ENCODE measurements around the gene GOLGA6C. TPM values are rescaled to one million over a fixed set of nuclear protein-coding genes. Genes with fewer than 3 reads are reported as not detected.
A peak's percentile ranks its signal among the peaks of the same experiment; 100 is the strongest.
"Not testable (repeated sequence)": the region's sequence is repeated elsewhere in the genome, so short reads cannot be mapped to it uniquely, and the experiment has no call there.

The GOLGA6C gene
- total and polyA plus RNA-seq, 8 donors: not detected

GRCh38 chr15:75259873-75260272, 1.7 kb downstream of the GOLGA6C start:
- no CpG with 5 or more reads among the region's 3 CpGs for WGBS, 5 donors
- H3K36me3 ChIP-seq; H3K4me3 ChIP-seq; H3K27ac ChIP-seq; H3K27me3 ChIP-seq; H3K9me3 ChIP-seq; intact Hi-C loops (cut with DNase I; ENCODE audit: low total_unique reads); H3K4me1 ChIP-seq; DNase-seq: not testable (repeated sequence)

DNA sequence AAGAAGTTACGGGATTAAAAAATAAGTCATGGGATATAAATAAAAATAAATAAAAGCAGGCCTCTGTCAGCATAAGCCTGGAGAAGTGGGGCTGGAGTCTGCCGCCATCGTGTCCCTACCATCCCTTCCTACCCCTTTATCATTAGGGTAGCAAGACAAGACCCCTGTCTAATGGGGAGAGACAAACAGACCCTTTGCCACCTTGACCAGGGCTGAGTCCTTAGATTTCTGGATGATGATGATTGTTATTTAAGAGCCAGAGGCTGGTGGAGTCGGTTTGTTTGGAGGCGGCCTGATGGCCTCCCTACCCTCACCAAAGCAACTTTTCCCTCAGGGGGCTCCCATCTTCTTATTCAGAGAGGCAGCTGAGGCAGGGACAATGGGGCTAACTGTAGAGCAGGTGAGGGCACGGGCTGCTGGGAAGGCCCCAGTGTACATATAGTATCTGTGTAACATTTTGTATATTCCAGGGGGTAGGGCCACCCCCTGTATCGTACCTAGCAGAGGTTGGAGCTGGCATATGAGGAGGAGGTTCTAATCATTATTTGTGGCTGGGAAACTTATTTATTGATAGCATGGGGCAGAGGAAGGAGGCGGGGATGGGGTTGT, 15.7 kb downstream of the GOLGA6C start:
- not testable (repeated sequence) for DNase-seq, H3K36me3 ChIP-seq
- 88 to 100% (median 91%) methylated on average over 1 to 3 of the region's 8 CpGs for WGBS, 5 donors

DNA sequence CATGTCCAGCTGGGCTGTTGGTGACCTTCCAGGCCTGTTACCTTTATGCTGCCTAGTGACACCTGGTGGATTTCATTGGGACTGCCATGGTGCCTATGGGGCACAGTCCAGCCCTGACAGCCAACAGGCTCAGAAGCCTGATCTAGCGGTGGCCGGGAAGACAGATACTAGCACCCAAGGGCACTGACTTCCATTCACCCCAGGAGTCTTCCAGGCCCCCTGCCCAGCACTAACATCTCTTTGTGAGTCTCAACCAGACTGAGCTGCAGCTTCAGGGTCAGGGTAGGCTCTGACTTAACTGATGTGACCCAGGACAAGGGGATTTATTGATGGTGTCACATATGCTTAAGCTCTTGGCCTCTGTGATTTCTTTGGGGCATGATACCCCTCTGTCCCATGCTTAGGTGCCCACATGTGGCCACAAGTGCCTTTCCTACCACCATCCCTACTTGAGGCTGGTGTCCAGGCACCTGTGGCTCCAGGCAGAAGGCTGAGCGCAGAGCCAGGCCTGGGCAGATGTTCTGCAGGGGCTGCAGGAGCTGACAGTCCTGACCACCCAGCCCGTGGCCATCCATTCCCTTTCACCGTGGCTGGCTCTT, 16.5 kb downstream of the GOLGA6C start:
- H3K4me3 ChIP-seq, H3K4me1 ChIP-seq, H3K27me3 ChIP-seq, H3K9me3 ChIP-seq, H3K36me3 ChIP-seq, H3K27ac ChIP-seq: not testable (repeated sequence)
- intact Hi-C loops (cut with DNase I; ENCODE audit: low total_unique reads): loop anchor here (10.0 kb wide), 1 partner anchor 950 kb away; no protein-coding TSS in a partner anchor
- 30 to 56% (median 49%) methylated on average over 2 to 5 of the region's 5 CpGs for WGBS, 5 donors
- peak in 1 of 2 donors; percentile 95 for DNase-seq
- TF ChIP-seq, protein P1, sequence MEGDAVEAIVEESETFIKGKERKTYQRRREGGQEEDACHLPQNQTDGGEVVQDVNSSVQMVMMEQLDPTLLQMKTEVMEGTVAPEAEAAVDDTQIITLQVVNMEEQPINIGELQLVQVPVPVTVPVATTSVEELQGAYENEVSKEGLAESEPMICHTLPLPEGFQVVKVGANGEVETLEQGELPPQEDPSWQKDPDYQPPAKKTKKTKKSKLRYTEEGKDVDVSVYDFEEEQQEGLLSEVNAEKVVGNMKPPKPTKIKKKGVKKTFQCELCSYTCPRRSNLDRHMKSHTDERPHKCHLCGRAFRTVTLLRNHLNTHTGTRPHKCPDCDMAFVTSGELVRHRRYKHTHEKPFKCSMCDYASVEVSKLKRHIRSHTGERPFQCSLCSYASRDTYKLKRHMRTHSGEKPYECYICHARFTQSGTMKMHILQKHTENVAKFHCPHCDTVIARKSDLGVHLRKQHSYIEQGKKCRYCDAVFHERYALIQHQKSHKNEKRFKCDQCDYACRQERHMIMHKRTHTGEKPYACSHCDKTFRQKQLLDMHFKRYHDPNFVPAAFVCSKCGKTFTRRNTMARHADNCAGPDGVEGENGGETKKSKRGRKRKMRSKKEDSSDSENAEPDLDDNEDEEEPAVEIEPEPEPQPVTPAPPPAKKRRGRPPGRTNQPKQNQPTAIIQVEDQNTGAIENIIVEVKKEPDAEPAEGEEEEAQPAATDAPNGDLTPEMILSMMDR (IDR thresholded peaks at IDR 0.05): peak in 4 of 7 experiments; percentile 66 to 77 (median 67)
- TF ChIP-seq POLR2A (IDR thresholded peaks at IDR 0.05): peak in 1 of 4 donors; percentile 15

More for the DNA sequence above, 15.7 kb downstream of the GOLGA6C start:
- intact Hi-C loops (cut with DNase I; ENCODE audit: low total_unique reads): loop anchor here (10.0 kb wide), 1 partner anchor 949 kb away; no protein-coding TSS in a partner anchor
- not testable (repeated sequence) for H3K4me3 ChIP-seq, H3K4me1 ChIP-seq, H3K9me3 ChIP-seq, H3K27me3 ChIP-seq, H3K27ac ChIP-seq

DNA sequence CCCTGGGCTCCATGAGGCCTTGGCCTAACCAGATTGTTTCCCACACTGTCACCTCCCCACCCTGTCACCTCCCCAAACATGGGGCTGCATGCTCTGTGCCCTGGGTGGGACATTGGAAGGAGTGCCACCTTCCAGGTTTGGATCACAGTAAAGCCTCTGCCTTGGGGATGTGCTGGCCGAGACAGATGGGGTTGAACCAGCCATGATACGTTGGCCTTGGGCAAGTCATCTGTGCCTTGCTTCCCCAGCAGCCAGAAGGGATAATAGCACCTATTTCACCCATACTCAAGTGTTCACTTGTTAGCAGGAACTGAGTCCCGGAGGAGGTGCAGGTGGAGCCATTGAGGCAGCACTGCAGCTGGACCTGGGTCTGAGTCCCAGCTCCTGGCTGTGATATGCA, 17.5 kb downstream of the GOLGA6C start:
- not testable (repeated sequence) for H3K36me3 ChIP-seq, H3K27ac ChIP-seq, H3K4me3 ChIP-seq, H3K9me3 ChIP-seq, H3K4me1 ChIP-seq, H3K27me3 ChIP-seq, DNase-seq
- WGBS, 5 donors: 74 to 78% (median 75%) methylated on average over 3 of the region's 3 CpGs
- intact Hi-C loops (cut with DNase I; ENCODE audit: low total_unique reads): loop anchor here (10.0 kb wide), 1 partner anchor 951 kb away; no protein-coding TSS in a partner anchor

- not testable (repeated sequence) for H3K27me3 ChIP-seq, H3K36me3 ChIP-seq, DNase-seq, H3K9me3 ChIP-seq, H3K27ac ChIP-seq, H3K4me1 ChIP-seq, H3K4me3 ChIP-seq
- 20 to 40% methylated on average over 1 of the region's 1 CpG; no CpG with 5 or more reads in 3 of the 5 donors for WGBS, 5 donors
- intact Hi-C loops (cut with DNase I; ENCODE audit: low total_unique reads): loop anchor here (10.0 kb wide), 1 partner anchor 954 kb away; no protein-coding TSS in a partner anchor
Measured at GRCh38 chr15:75278497-75278896, 20.4 kb downstream of the GOLGA6C start.

GRCh38 chr15:75282572-75282971, 24.4 kb downstream of the GOLGA6C start, which contains the start of gene GOLGA6D:
Gene GOLGA6D (plus strand): TSS chr15:75282835. CDS start chr15:75282876, 41 bp downstream.
- H3K27ac ChIP-seq; H3K4me1 ChIP-seq; intact Hi-C loops (cut with DNase I; ENCODE audit: low total_unique reads); H3K27me3 ChIP-seq; DNase-seq; H3K4me3 ChIP-seq; H3K36me3 ChIP-seq; H3K9me3 ChIP-seq: not testable (repeated sequence)
- 58 to 60% methylated on average over 1 to 2 of the region's 7 CpGs; no CpG with 5 or more reads in 3 of the 5 donors for WGBS, 5 donors

DNA sequence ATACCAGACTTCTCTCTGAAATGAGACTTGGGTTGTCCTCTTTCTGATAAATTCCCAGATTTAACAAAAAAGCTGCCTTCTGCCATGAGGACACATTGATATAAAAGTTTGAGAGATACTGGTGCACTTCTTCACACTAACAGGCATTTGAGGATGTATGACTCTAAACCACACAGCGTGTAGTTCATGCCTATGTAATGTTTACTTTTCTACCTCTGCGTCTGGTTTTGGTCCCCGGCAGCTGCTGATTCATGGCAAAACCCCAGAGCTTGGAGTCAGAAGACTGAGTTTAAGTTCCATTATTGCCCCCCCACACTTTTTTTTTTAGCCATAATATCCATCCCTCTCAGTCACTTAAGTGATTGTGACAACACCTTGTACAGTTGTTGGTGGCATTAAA, 26.0 kb downstream of the GOLGA6C start:
- H3K36me3 ChIP-seq; H3K4me3 ChIP-seq; DNase-seq; intact Hi-C loops (cut with DNase I; ENCODE audit: low total_unique reads); H3K27me3 ChIP-seq; H3K27ac ChIP-seq; H3K9me3 ChIP-seq; H3K4me1 ChIP-seq: not testable (repeated sequence)
- WGBS, 5 donors: no CpG with 5 or more reads among the region's 3 CpGs

GRCh38 chr15:75293660-75294059, 35.5 kb downstream of the GOLGA6C start:
- 57 to 81% methylated on average over 5 to 6 of the region's 18 CpGs; no CpG with 5 or more reads in 3 of the 5 donors for whole genome bisulfite sequencing, 5 donors
- H3K4me1 ChIP-seq; H3K27me3 ChIP-seq; H3K4me3 ChIP-seq; DNase-seq; H3K36me3 ChIP-seq; H3K27ac ChIP-seq; intact Hi-C loops (cut with DNase I; ENCODE audit: low total_unique reads); H3K9me3 ChIP-seq: not testable (repeated sequence)

DNA sequence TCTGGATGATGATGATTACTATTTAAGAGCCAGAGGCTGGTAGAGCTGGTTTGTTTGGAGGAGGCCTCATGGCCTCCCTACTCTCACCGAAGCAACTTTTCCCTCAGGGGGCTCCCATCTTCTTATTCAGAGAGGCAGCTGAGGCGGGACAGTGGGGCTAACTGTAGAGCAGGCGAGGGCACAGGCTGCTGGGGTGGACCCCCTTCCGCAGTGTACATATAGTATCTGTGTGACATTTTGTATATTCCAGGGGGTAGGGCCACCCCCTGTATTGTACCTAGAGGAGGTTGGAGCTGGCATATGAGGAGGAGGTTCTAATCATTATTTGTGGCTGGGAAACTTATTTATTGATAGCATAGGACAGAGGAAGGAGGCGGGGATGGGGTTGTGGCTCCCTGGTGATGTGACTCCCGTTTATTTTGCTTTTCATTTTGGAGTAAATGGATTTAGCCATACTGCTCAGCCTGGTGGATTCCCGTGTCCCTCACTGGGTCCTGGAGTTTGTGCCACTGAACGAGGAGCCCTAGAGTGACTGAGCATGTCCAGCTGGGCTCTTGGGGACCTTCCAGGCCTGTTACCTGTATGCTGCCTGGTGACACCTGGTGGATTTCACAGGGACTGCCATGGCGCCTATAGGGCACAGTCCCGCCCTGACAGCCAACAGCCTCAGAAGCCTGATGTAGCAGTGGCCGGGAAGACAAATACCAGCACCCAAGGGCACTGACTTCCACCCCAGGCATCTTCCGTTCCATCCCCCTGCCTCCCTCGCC, 40.6 kb downstream of the GOLGA6C start:
- intact Hi-C loops (cut with DNase I; ENCODE audit: low total_unique reads); H3K36me3 ChIP-seq; H3K4me1 ChIP-seq; H3K9me3 ChIP-seq; H3K4me3 ChIP-seq; H3K27ac ChIP-seq; H3K27me3 ChIP-seq: not testable (repeated sequence)
- 66 to 90% (median 69%) methylated on average over 4 to 6 of the region's 13 CpGs; no CpG with 5 or more reads in 1 of the 5 donors for WGBS, 5 donors
- peak in 1 of 2 donors; percentile 65 for DNase-seq
